ENCODE measurements around the gene ITGAD. TPM values are rescaled to one million over a fixed set of nuclear protein-coding genes. Genes with fewer than 3 reads are reported as not detected.

ITGAD gene
- total RNA-seq, 2 donors from 2014 or later, result 0.14 TPM; not detected in 1

GRCh38 chr16:31375231-31375630, 17.9 kb upstream of the ITGAD start:
- Histone ChIP-seq H3K36me3 (no peaks in the 10 kb centered on the region), H3K4me3 (no peak overlapping the region), H3K4me1 (ENCODE audit: control insufficient read depth in 1 of 2, low read depth in 2 of 2) (no peaks in the 10 kb centered on the region), H3K27ac (no peak overlapping the region), H3K27me3 (replicated peaks; ENCODE audit: insufficient read depth) (no peaks in the 10 kb centered on the region), H3K9me3 (no peaks in the 10 kb centered on the region)
- ATAC-seq (ENCODE audit: insufficient number of reproducible peaks, low FRiP score, low read depth) (no peak), DNase-seq (ENCODE audit: low spot score) (no peak)
- TF ChIP-seq CTCF (IDR thresholded peaks at IDR 0.05), result no peak

- H3K9me3 ChIP-seq, result no peaks in the 10 kb centered on the region
- H3K27ac ChIP-seq, result no peak overlapping the region
- no peak for TF ChIP-seq CTCF (IDR thresholded peaks at IDR 0.05)
- H3K36me3 ChIP-seq, result no peaks in the 10 kb centered on the region
- H3K4me3 ChIP-seq, result no peak overlapping the region
- ATAC-seq (ENCODE audit: insufficient number of reproducible peaks, low FRiP score, low read depth) (no peak), DNase-seq (ENCODE audit: low spot score) (no peak)
- no peaks in the 10 kb centered on the region for H3K4me1 ChIP-seq (ENCODE audit: control insufficient read depth in 1 of 2, low read depth in 2 of 2)
- no peaks in the 10 kb centered on the region for H3K27me3 ChIP-seq (replicated peaks; ENCODE audit: insufficient read depth)
Measured at GRCh38 chr16:31376705-31377104, 16.4 kb upstream of the ITGAD start.

- no peak overlapping the region for H3K27ac ChIP-seq
- no peaks in the 10 kb centered on the region for H3K9me3 ChIP-seq
- H3K27me3 ChIP-seq (replicated peaks; ENCODE audit: insufficient read depth), result no peaks in the 10 kb centered on the region
- H3K4me3 ChIP-seq, result no peak overlapping the region
- no peak for ATAC-seq (ENCODE audit: insufficient number of reproducible peaks, low FRiP score, low read depth)
- TF ChIP-seq CTCF (IDR thresholded peaks at IDR 0.05), result no peak
- H3K4me1 ChIP-seq (ENCODE audit: control insufficient read depth in 1 of 2, low read depth in 2 of 2), result no peaks in the 10 kb centered on the region
- DNase-seq (ENCODE audit: low spot score), result no peak
- no peaks in the 10 kb centered on the region for H3K36me3 ChIP-seq
Measured at GRCh38 chr16:31377210-31377903, 15.8 kb upstream of the ITGAD start.

GRCh38 chr16:31380201-31380600, 12.9 kb upstream of the ITGAD start:
- Histone ChIP-seq H3K36me3 (no peaks in the 10 kb centered on the region), H3K27me3 (replicated peaks; ENCODE audit: insufficient read depth) (no peaks in the 10 kb centered on the region), H3K9me3 (no peaks in the 10 kb centered on the region)

More at GRCh38 chr16:31380201-31380600, 12.9 kb upstream of the ITGAD start:
- no peak overlapping the region for H3K4me3 ChIP-seq
- TF ChIP-seq CTCF (IDR thresholded peaks at IDR 0.05), result no peak
- no peaks in the 10 kb centered on the region for H3K4me1 ChIP-seq (ENCODE audit: control insufficient read depth in 1 of 2, low read depth in 2 of 2)
- no peak for DNase-seq (ENCODE audit: low spot score)
- ATAC-seq (ENCODE audit: insufficient number of reproducible peaks, low FRiP score, low read depth), result no peak
- H3K27ac ChIP-seq, result no peak overlapping the region

Measured in thoracic aorta (tissue), 2 donors.